IMR-90 (cell line): Measurements from ENCODE around the gene COL5A1. TPM values are rescaled to one million over a fixed set of nuclear protein-coding genes. Genes with fewer than 3 reads are reported as not detected.
A peak's percentile ranks its signal among the peaks of the same experiment; 100 is the strongest.

Experiments
- ATAC-seq: fragments of 200-7000 bp; cut with Tn5 transposase; 2 replicates; pipeline ENCODE4 v1.9.1; 2020; ENCODE audit warnings: low read depth, mild to moderate bottlenecking, moderate library complexity
- BruUV-seq: library from RNA; stranded (reverse); fragments of 400-500 nt; replicated peaks from 2 replicates; lab custom pipeline; 2021; lab: Mats Ljungman, UMichigan
- CTCF ChIA-PET: fragments of 300-600 bp; formaldehyde crosslinking; extraction: SDS; loops from one replicate; lab custom pipeline; 2021; ENCODE audit warnings: antibody characterized with exemption; lab: Yijun Ruan, JAX
- POLR2A ChIA-PET: fragments of 300-600 bp; sonication (Branson Sonifier 250); formaldehyde crosslinking; loops from one replicate; lab custom pipeline; 2022; ENCODE audit warnings: antibody characterized with exemption; ENCODE audit not compliant: unreplicated experiment; lab: Charles Lee
- DNase-seq: peaks from one replicate; pipeline ENCODE4 v3.0.0; 2013
- H2AFZ ChIP-seq: replicated peaks from 2 replicates; pipeline ENCODE3; 2013; ENCODE audit warnings: low read length, mild to moderate bottlenecking; ENCODE audit not compliant: poor library complexity
- H2AK5ac ChIP-seq: 2 replicates; pipeline ENCODE4 v1.6.1; 2013; ENCODE audit warnings: low read depth, low read length, inconsistent platforms
- H2AK9ac ChIP-seq: replicated peaks from 2 replicates; pipeline ENCODE3; 2013; ENCODE audit warnings: mild to moderate bottlenecking, low read depth, low read length, moderate library complexity; ENCODE audit not compliant: poor library complexity
- H2BK120ac ChIP-seq: 2 replicates; pipeline ENCODE4 v1.6.1; 2013; ENCODE audit warnings: low read depth, low read length, inconsistent platforms
- H2BK15ac ChIP-seq: 3 replicates; pipeline ENCODE4 v1.6.1; 2013; ENCODE audit warnings: low read depth, low read length, inconsistent platforms
- H2BK20ac ChIP-seq: 2 replicates; pipeline ENCODE4 v1.6.1; 2013; ENCODE audit warnings: low read depth, mild to moderate bottlenecking, inconsistent platforms, low read length, moderate library complexity
- H2BK5ac ChIP-seq: 2 replicates; pipeline ENCODE4 v1.6.1; 2013; ENCODE audit warnings: mild to moderate bottlenecking, low read depth, low read length, inconsistent platforms; ENCODE audit not compliant: poor library complexity, severe bottlenecking
- H3K14ac ChIP-seq: replicated peaks from 2 replicates; pipeline ENCODE4 v1.6.1; 2013; ENCODE audit warnings: low read depth, low read length, inconsistent platforms
- H3K18ac ChIP-seq: 2 replicates; pipeline ENCODE4 v1.6.1; 2013; ENCODE audit warnings: low read depth, low read length, control low read depth
- H3K23ac ChIP-seq: 2 replicates; pipeline ENCODE4 v1.6.1; 2013; ENCODE audit warnings: low read depth, low read length, inconsistent platforms
- H3K27ac ChIP-seq: 2 replicates; pipeline ENCODE4 v1.5.1; 2013; ENCODE audit warnings: mild to moderate bottlenecking, control low read depth, low read length; ENCODE audit not compliant: insufficient read depth
- H3K27me3 ChIP-seq: 2 replicates; pipeline ENCODE4 v1.6.1; 2013; ENCODE audit warnings: low read length; ENCODE audit not compliant: control insufficient read depth, insufficient read depth
- H3K36me3 ChIP-seq: 2 replicates; pipeline ENCODE4 v1.6.1; 2013; ENCODE audit warnings: low read length, mixed read lengths; ENCODE audit not compliant: control insufficient read depth, insufficient read depth
- H3K4ac ChIP-seq: 2 replicates; pipeline ENCODE4 v1.6.1; 2013; ENCODE audit warnings: low read depth, low read length, inconsistent platforms
- H3K4me1 ChIP-seq: 2 replicates; pipeline ENCODE4 v1.6.1; 2013; ENCODE audit warnings: low read length, mixed read lengths; ENCODE audit not compliant: control insufficient read depth, insufficient read depth
- H3K4me2 ChIP-seq: 2 replicates; pipeline ENCODE4 v1.6.1; 2013; ENCODE audit warnings: low read depth, mild to moderate bottlenecking, control low read depth, low read length, moderate library complexity
- H3K4me3 ChIP-seq: 2 replicates; pipeline ENCODE4 v1.5.1; 2013; ENCODE audit warnings: low read depth, mild to moderate bottlenecking, control low read depth, low read length, moderate library complexity; ENCODE audit not compliant: insufficient read depth
- H3K56ac ChIP-seq: 2 replicates; pipeline ENCODE4 v1.6.1; 2013; ENCODE audit warnings: low read length, inconsistent platforms; ENCODE audit not compliant: insufficient read depth; ENCODE audit errors: extremely low read depth
- H3K79me1 ChIP-seq, 2 experiments: 2 replicates each; pipeline ENCODE4 v1.6.1; 2013; ENCODE audit warnings: low read length in 2 of 2, inconsistent platforms in 1 of 2, low read depth in 1 of 2
- H3K9ac ChIP-seq: 2 replicates; pipeline ENCODE4 v1.6.1; 2013; ENCODE audit warnings: low read depth, low read length, control low read depth
- H3K9me1 ChIP-seq: 2 replicates; pipeline ENCODE4 v1.6.1; 2013; ENCODE audit warnings: low read length, inconsistent platforms; ENCODE audit not compliant: insufficient read depth
- H3K9me3 ChIP-seq: 2 replicates; pipeline ENCODE4 v1.6.1; 2013; ENCODE audit warnings: low read length; ENCODE audit not compliant: control insufficient read depth, insufficient read depth
- H4K20me1 ChIP-seq: 2 replicates; pipeline ENCODE4 v1.6.1; 2013; ENCODE audit warnings: low read length, inconsistent platforms; ENCODE audit not compliant: insufficient read depth
- H4K5ac ChIP-seq: 2 replicates; pipeline ENCODE4 v1.6.1; 2013; ENCODE audit warnings: mild to moderate bottlenecking, low read depth, low read length, control low read depth
- H4K8ac ChIP-seq, 2 experiments: 2 replicates each; pipeline ENCODE4 v1.6.1; 2013; ENCODE audit warnings: low read depth in 2 of 2, low read length in 2 of 2, control low read depth in 1 of 2, inconsistent platforms in 1 of 2
- H4K91ac ChIP-seq: 2 replicates; pipeline ENCODE4 v1.6.1; 2013; ENCODE audit warnings: low read depth, low read length, inconsistent platforms; ENCODE audit not compliant: insufficient read depth
- BHLHE40 ChIP-seq: fragments of 150-350 bp; IDR thresholded peaks from 2 replicates; pipeline ENCODE4 v1.6.1; 2016; ENCODE audit warnings: mild to moderate bottlenecking, low read depth, low read length
- CEBPB ChIP-seq: IDR thresholded peaks from 2 replicates; pipeline ENCODE4 v1.6.1; 2012; ENCODE audit warnings: low read depth, low read length, improper control_type of control experiment
- CHD1 ChIP-seq: IDR thresholded peaks from 2 replicates; pipeline ENCODE4 v1.6.1; 2012; ENCODE audit warnings: low read depth, low read length, improper control_type of control experiment
- CTCF ChIP-seq: conservative IDR thresholded peaks from 2 replicates; pipeline ENCODE4 v1.5.1; 2012; ENCODE audit warnings: mild to moderate bottlenecking, low read depth, low read length, improper control_type of control experiment
- ELK1 ChIP-seq: fragments of 150-350 bp; IDR thresholded peaks from 2 replicates; pipeline ENCODE4 v1.6.1; 2016; ENCODE audit warnings: low read depth, mild to moderate bottlenecking, low read length, moderate library complexity, borderline replicate concordance
- FOS ChIP-seq: fragments of 150-350 bp; IDR thresholded peaks from 2 replicates; pipeline ENCODE4 v1.6.1; 2016; ENCODE audit warnings: low read depth, low read length
- MAFK ChIP-seq: IDR thresholded peaks from 2 replicates; pipeline ENCODE4 v1.6.1; 2012; ENCODE audit warnings: low read depth, low read length, improper control_type of control experiment
- MAZ ChIP-seq: IDR thresholded peaks from 2 replicates; pipeline ENCODE4 v1.6.1; 2012; ENCODE audit warnings: low read depth, mild to moderate bottlenecking, low read length, improper control_type of control experiment, moderate library complexity, borderline replicate concordance
- MXI1 ChIP-seq: IDR thresholded peaks from 2 replicates; pipeline ENCODE4 v1.6.1; 2012; ENCODE audit warnings: low read depth, mild to moderate bottlenecking, low read length, moderate library complexity, borderline replicate concordance
- NFE2L2 ChIP-seq: fragments of 150-350 bp; IDR thresholded peaks from 2 replicates; pipeline ENCODE4 v1.6.1; 2016; ENCODE audit warnings: low read depth, mild to moderate bottlenecking, low read length
- POLR2A ChIP-seq: IDR thresholded peaks from 2 replicates; pipeline ENCODE4 v1.6.1; 2012; ENCODE audit warnings: mild to moderate bottlenecking, low read depth, low read length
- RAD21 ChIP-seq: IDR thresholded peaks from 2 replicates; pipeline ENCODE4 v1.6.1; 2012; ENCODE audit warnings: low read length, improper control_type of control experiment
- RCOR1 ChIP-seq: IDR thresholded peaks from 2 replicates; pipeline ENCODE4 v1.6.1; 2012; ENCODE audit warnings: mild to moderate bottlenecking, low read length, improper control_type of control experiment; ENCODE audit not compliant: insufficient replicate concordance
- RFX5 ChIP-seq: IDR thresholded peaks from 2 replicates; pipeline ENCODE4 v1.8.0; 2012; ENCODE audit warnings: low read depth, mild to moderate bottlenecking, low read length, moderate library complexity
- SMC3 ChIP-seq: fragments of 150-350 bp; IDR thresholded peaks from 2 replicates; pipeline ENCODE4 v1.6.1; 2016; ENCODE audit warnings: low read depth, mild to moderate bottlenecking, antibody characterized with exemption, low read length, moderate library complexity
- USF2 ChIP-seq: fragments of 150-350 bp; IDR thresholded peaks from 2 replicates; pipeline ENCODE4 v1.6.1; 2017; ENCODE audit warnings: mild to moderate bottlenecking, antibody characterized with exemption, low read length, low read depth
- WGBS, 2 experiments: methylation state at CpG; one replicate each; pipeline versions ENCODE4 v1.1.5 to v1.1.7; 2013; ENCODE audit warnings: missing lambda C conversion rate in 2 of 2; ENCODE audit not compliant: insufficient read length in 1 of 2; ENCODE audit errors: extremely low coverage in 2 of 2; 5-methylcytosine and 5-hydroxymethylcytosine counted together
- dilution Hi-C: fragments of 300-500 bp; cut with HindIII; formaldehyde crosslinking; loops from one replicate; pipeline ENCODE4 v1.14.3; 2018; ENCODE audit warnings: low sequenced_read_pairs; ENCODE audit not compliant: unreplicated experiment
- in situ Hi-C: fragments of 300-500 bp; cut with MboI; formaldehyde crosslinking; loops from 3 replicates; pipeline ENCODE4 v1.14.3; 2019; ENCODE audit warnings: low sequenced_read_pairs, inconsistent platforms, mixed read lengths
- intact Hi-C: fragments of 100-400 bp; cut with micrococcal nuclease; formaldehyde crosslinking; loops from 2 replicates; pipeline ENCODE4 v1.10.0; 2022
- polyA plus RNA-seq, 3 experiments: library from polyadenylated mRNA; depleted of rRNA; stranded (reverse); fragments of >200 nt; gene quantifications; 2 replicates each; pipeline ENCODE4 v1.2.3, GENCODE V29; 2012; ENCODE audit warnings: low replicate concordance in 1 of 3
- total RNA-seq: library from RNA; depleted of rRNA; stranded (reverse); fragments of >200 nt; gene quantifications from 2 replicates; pipeline ENCODE4 v1.2.3, GENCODE V29; 2012

Gene COL5A1
- total and polyA plus RNA-seq, 2 of the 4 experiments (the other 2 are of a cell fraction) = 19.2 to 173 TPM

- H3K23ac ChIP-seq = no peak overlapping the region
- intact Hi-C loops = no loop called here
- no peak overlapping the region for H3K4ac ChIP-seq
Observed at GRCh38 chr9:134818591-134818990, 177.0 kb downstream of the COL5A1 start.

More at GRCh38 chr9:134818591-134818990, 177.0 kb downstream of the COL5A1 start:
- DNase-seq (no peak), ATAC-seq (no peak)
- H2AK9ac ChIP-seq = peak overlapping the region; percentile 23
- H2BK20ac ChIP-seq = no peak overlapping the region
- no peak overlapping the region for H2AK5ac ChIP-seq
- H3K36me3 ChIP-seq = peaks cover 97% of the 10 kb centered on the region
- no TSS peak for BruUV-seq
- H4K20me1 ChIP-seq = peaks cover 3% of the 10 kb centered on the region
- H3K4me1 ChIP-seq = peaks cover 14% of the 10 kb centered on the region
- POLR2A ChIA-PET = no interaction called here
- no peak overlapping the region for H2AFZ ChIP-seq
- no peak overlapping the region for H4K91ac ChIP-seq
- CTCF ChIA-PET = no interaction called here
- TF ChIP-seq MXI1 = no peak
- TF ChIP-seq POLR2A = no peak
- TF ChIP-seq SMC3 = no peak
- TF ChIP-seq MAFK = no peak
- TF ChIP-seq RFX5 = no peak
- no peak for TF ChIP-seq CHD1
- no peak for TF ChIP-seq BHLHE40
- no peak for TF ChIP-seq RAD21
- no peak for TF ChIP-seq USF2
- no peak for TF ChIP-seq MAZ
- TF ChIP-seq FOS = no peak
- TF ChIP-seq ELK1 = no peak
- no peak for TF ChIP-seq RCOR1
- no peak for TF ChIP-seq CEBPB
- no peak for TF ChIP-seq NFE2L2
- TF ChIP-seq CTCF = no peak
- 90% methylated on average over 4 of the region's 16 CpGs; no CpG with 5 or more reads in 1 of the 2 experiments for WGBS, 2 experiments
- H2BK15ac ChIP-seq = no peak overlapping the region
- H3K27me3 ChIP-seq = no peaks in the 10 kb centered on the region
- dilution Hi-C loops (no loop called here), in situ Hi-C loops (no loop called here)
- no peak overlapping the region for H3K9ac ChIP-seq
- no peak overlapping the region for H3K56ac ChIP-seq
- no peak overlapping the region for H4K8ac ChIP-seq
- peaks cover 7 to 93% of the 10 kb centered on the region in 2 experiments for H3K79me1 ChIP-seq
- H3K9me3 ChIP-seq = no peaks in the 10 kb centered on the region
- H3K4me3 ChIP-seq = no peak overlapping the region
- no peak overlapping the region for H3K4me2 ChIP-seq
- H3K9me1 ChIP-seq = peaks cover 34% of the 10 kb centered on the region
- H2BK120ac ChIP-seq = 0 out of 2 replicates have a peak overlapping the region, but pooled peaks have one; percentile 13
- no peak overlapping the region for H2BK5ac ChIP-seq
- no peak overlapping the region for H3K18ac ChIP-seq
- no peak overlapping the region for H3K14ac ChIP-seq
- H3K27ac ChIP-seq = peak overlapping the region; percentile 24; the same call in 1 of the 2 replicates
- H4K5ac ChIP-seq = no peak overlapping the region
